ENCODE measurements around the gene LLGL1.

- TF ChIP-seq, protein P1, sequence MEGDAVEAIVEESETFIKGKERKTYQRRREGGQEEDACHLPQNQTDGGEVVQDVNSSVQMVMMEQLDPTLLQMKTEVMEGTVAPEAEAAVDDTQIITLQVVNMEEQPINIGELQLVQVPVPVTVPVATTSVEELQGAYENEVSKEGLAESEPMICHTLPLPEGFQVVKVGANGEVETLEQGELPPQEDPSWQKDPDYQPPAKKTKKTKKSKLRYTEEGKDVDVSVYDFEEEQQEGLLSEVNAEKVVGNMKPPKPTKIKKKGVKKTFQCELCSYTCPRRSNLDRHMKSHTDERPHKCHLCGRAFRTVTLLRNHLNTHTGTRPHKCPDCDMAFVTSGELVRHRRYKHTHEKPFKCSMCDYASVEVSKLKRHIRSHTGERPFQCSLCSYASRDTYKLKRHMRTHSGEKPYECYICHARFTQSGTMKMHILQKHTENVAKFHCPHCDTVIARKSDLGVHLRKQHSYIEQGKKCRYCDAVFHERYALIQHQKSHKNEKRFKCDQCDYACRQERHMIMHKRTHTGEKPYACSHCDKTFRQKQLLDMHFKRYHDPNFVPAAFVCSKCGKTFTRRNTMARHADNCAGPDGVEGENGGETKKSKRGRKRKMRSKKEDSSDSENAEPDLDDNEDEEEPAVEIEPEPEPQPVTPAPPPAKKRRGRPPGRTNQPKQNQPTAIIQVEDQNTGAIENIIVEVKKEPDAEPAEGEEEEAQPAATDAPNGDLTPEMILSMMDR (IDR thresholded peaks at IDR 0.05 in 4 of 5, conservative IDR thresholded peaks at IDR 0.05 in 1 of 5) = no peak
- no peak for TF ChIP-seq POLR2A (IDR thresholded peaks at IDR 0.05)
Measured at GRCh38 chr17:18248811-18249210, 23.4 kb downstream of the LLGL1 start.
